Upper lobe of left lung (tissue), 6 donors: ENCODE results near the gene CELF5. TPM values are rescaled to one million over a fixed set of nuclear protein-coding genes. Genes with fewer than 3 reads are reported as not detected.

Experiments used
- ATAC-seq, 2 donors: fragments of 200-7000 bp; cut with Tn5 transposase; one replicate each; pipeline ENCODE4 v1.9.1; 2022; ENCODE audit warnings: mild to moderate bottlenecking in 2 of 2, moderate library complexity in 2 of 2; ENCODE audit not compliant: low FRiP score in 2 of 2
- DNase-seq, 2 donors: peaks; one replicate each; pipeline ENCODE4 v3.0.0-alpha.2; 2019 to 2020
- H3K27ac ChIP-seq, 4 donors: fragments of 200-600 bp; sonication (generic); one replicate each; pipeline ENCODE4 v1.5.1; 2016 to 2019
- H3K27me3 ChIP-seq, 4 donors: fragments of 200-600 bp; sonication (generic); one replicate each; pipeline ENCODE4 v1.5.1; 2017 to 2019
- H3K36me3 ChIP-seq, 4 donors: fragments of 200-600 bp; sonication (generic); one replicate each; pipeline ENCODE4 v1.5.1; 2016 to 2019
- H3K4me1 ChIP-seq, 4 donors: fragments of 200-600 bp; sonication (generic); one replicate each; pipeline ENCODE4 v1.5.1; 2018 to 2019
- H3K4me3 ChIP-seq, 4 donors: fragments of 200-600 bp; sonication (generic); one replicate each; pipeline ENCODE4 v1.5.1; 2017 to 2019; ENCODE audit warnings: mild to moderate bottlenecking in 2 of 4, moderate library complexity in 1 of 4
- H3K9me3 ChIP-seq, 4 donors: fragments of 200-600 bp; sonication (generic); one replicate each; pipeline ENCODE4 v1.5.1; 2018 to 2019
- EP300 ChIP-seq, 4 donors: sonication (generic); formaldehyde crosslinking; IDR thresholded peaks; one replicate each; pipeline ENCODE4 v1.5.1; 2017; ENCODE audit warnings: antibody characterized with exemption in 4 of 4, control low read depth in 2 of 4
- POLR2A ChIP-seq, 4 donors: fragments of 450-650 bp; IDR thresholded peaks; one replicate each; pipeline ENCODE4 v1.5.1; 2016 to 2017; ENCODE audit warnings: antibody characterized with exemption in 4 of 4, mild to moderate bottlenecking in 2 of 4
- POLR2AphosphoS5 ChIP-seq, 2 donors: sonication (generic); formaldehyde crosslinking; IDR thresholded peaks; one replicate each; pipeline ENCODE4 v1.5.1; 2017; ENCODE audit warnings: antibody characterized with exemption in 2 of 2
- WGBS, 2 donors: methylation state at CpG; one replicate each; pipeline ENCODE4 v1.1.5; 2017 to 2018; 5-methylcytosine and 5-hydroxymethylcytosine counted together
- total RNA-seq, 6 donors: library from RNA; depleted of rRNA in 4 of 6; stranded (reverse); fragments of >200 nt in 4 of 6; gene quantifications; one replicate each; pipeline versions ENCODE4 v1.1.0 to v1.2.1, GENCODE V29; 2016 to 2021
- TF ChIP-seq, protein P1 (sequence below), 6 experiments: fragments of 450-650 bp in 4 of 6; fragments of 200-600 bp in 2 of 6; sonication (generic) in 2 of 6; IDR thresholded peaks; one replicate each; pipeline ENCODE4 v1.5.1; 2016 to 2019; ENCODE audit warnings: antibody characterized with exemption in 6 of 6
- donor health status: DM: no; HTN: no; CAD: no; lungs with moderate emphysema.
- donor health status: DM: no; HTN: yes; CAD: no; lungs with severe emphysema.

Gene CELF5
- total RNA-seq, 6 donors from 2014 or later, result 0.49 to 0.76 TPM; not detected in 4

DNA sequence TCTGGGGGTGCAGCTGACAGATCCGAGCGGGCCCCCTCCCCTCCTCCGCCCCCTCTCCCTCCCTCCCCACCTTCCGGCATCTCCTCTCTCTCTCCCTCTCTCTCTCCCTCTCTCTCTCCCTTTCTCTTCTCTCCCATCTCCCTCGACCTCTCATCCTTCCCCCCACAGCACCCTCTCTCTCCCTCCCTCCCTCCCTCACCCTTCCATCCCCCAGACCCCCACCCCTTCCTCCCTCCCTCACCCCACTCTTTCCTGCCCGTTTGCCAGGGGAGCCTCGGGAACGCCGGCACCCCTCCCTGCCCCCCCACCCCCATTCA, 666 bp downstream of the CELF5 start:
- Histone ChIP-seq H3K4me1 (peaks cover 2 to 19% (median 3%) of the 10 kb centered on the region in 4 donors), H3K27ac (no peak overlapping the region), H3K4me3 (no peak overlapping the region), H3K9me3 (no peaks in the 10 kb centered on the region), H3K36me3 (no peaks in the 10 kb centered on the region), H3K27me3 (peaks cover 0 to 25% (median 11%) of the 10 kb centered on the region in 4 donors)
- WGBS, 2 donors, result 0% methylated on average over 2 of the region's 9 CpGs
- ATAC-seq, result no peak
- no peak for TF ChIP-seq POLR2AphosphoS5 (IDR thresholded peaks at IDR 0.05)
- TF ChIP-seq, protein P1, sequence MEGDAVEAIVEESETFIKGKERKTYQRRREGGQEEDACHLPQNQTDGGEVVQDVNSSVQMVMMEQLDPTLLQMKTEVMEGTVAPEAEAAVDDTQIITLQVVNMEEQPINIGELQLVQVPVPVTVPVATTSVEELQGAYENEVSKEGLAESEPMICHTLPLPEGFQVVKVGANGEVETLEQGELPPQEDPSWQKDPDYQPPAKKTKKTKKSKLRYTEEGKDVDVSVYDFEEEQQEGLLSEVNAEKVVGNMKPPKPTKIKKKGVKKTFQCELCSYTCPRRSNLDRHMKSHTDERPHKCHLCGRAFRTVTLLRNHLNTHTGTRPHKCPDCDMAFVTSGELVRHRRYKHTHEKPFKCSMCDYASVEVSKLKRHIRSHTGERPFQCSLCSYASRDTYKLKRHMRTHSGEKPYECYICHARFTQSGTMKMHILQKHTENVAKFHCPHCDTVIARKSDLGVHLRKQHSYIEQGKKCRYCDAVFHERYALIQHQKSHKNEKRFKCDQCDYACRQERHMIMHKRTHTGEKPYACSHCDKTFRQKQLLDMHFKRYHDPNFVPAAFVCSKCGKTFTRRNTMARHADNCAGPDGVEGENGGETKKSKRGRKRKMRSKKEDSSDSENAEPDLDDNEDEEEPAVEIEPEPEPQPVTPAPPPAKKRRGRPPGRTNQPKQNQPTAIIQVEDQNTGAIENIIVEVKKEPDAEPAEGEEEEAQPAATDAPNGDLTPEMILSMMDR (IDR thresholded peaks at IDR 0.05), result no peak
- TF ChIP-seq POLR2A (IDR thresholded peaks at IDR 0.05), result no peak
- no peak for TF ChIP-seq EP300 (IDR thresholded peaks at IDR 0.05)
- DNase-seq, result no peak

DNA sequence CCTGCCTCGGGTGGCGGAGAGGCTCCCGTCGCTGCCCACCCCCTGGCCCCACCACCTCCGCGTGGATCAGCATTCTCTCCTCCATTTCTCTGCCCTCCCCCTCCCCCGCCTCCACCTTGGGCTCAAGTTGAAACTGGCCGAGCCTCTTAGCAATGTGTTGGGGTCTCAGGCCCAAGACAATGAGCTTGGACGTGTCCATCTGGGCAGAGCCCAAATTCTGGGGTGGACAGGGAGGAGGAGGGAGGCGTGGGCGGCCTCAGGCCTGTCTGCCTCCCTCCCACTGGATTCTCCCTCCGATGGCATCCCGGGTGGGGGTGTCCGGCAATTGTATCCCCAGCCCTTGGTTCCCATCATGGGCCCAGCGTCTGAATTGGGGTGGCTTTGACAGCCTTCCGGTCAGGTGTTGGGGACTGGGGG, 1.2 kb downstream of the CELF5 start:
- TF ChIP-seq POLR2A (IDR thresholded peaks at IDR 0.05), result no peak
- TF ChIP-seq EP300 (IDR thresholded peaks at IDR 0.05), result no peak
- TF ChIP-seq, protein P1 (IDR thresholded peaks at IDR 0.05), result no peak
- no peak for TF ChIP-seq POLR2AphosphoS5 (IDR thresholded peaks at IDR 0.05)
- Histone ChIP-seq H3K4me3 (no peak overlapping the region), H3K9me3 (no peaks in the 10 kb centered on the region), H3K27ac (no peak overlapping the region), H3K36me3 (no peaks in the 10 kb centered on the region), H3K27me3 (peaks cover 0 to 25% (median 11%) of the 10 kb centered on the region in 4 donors), H3K4me1 (peaks cover 2 to 19% (median 3%) of the 10 kb centered on the region in 4 donors)
- no peak for DNase-seq
- 21 to 40% methylated on average over 9 to 12 of the region's 16 CpGs for WGBS, 2 donors
- ATAC-seq, result no peak

DNA sequence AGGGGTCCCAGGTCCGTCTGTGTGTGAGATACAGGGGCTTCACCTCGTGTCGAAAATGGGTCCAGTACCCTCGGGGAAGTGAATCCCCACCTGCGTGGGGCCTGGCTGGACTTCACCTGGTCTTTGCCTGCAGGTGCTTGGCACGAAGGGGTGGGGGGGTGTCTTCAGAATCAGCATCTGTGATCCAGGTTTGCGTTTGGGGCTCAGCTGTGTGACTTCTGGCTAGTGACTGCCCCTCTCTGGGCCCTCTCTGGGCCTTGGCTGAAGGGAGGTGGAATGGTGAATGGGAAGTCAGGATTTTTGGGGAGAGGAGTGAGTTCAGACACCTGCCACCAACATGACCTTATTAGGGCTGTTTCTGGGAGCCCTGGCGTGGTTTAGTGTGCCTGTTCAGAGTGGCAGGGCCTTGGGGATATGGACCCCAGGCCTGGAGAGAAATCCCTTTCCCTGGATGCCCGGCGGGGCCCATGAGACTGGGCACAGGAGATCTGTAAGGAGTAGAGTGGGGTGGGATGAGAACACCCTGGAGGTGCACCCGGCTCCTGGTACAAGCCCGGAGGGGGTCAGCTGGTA, 2.7 kb downstream of the CELF5 start:
- Histone ChIP-seq H3K27ac (no peak overlapping the region), H3K4me1 (peaks cover 2 to 19% (median 3%) of the 10 kb centered on the region in 4 donors), H3K9me3 (no peaks in the 10 kb centered on the region), H3K36me3 (no peaks in the 10 kb centered on the region), H3K4me3 (no peak overlapping the region), H3K27me3 (peaks cover 0 to 25% (median 11%) of the 10 kb centered on the region in 4 donors)
- DNase-seq, result no peak
- 53 to 58% methylated on average over 8 to 12 of the region's 12 CpGs for WGBS, 2 donors
- TF ChIP-seq POLR2A (IDR thresholded peaks at IDR 0.05) (no peak), EP300 (IDR thresholded peaks at IDR 0.05) (no peak), POLR2AphosphoS5 (IDR thresholded peaks at IDR 0.05) (no peak)
- TF ChIP-seq, protein P1 (IDR thresholded peaks at IDR 0.05), result no peak
- no peak for ATAC-seq

DNA sequence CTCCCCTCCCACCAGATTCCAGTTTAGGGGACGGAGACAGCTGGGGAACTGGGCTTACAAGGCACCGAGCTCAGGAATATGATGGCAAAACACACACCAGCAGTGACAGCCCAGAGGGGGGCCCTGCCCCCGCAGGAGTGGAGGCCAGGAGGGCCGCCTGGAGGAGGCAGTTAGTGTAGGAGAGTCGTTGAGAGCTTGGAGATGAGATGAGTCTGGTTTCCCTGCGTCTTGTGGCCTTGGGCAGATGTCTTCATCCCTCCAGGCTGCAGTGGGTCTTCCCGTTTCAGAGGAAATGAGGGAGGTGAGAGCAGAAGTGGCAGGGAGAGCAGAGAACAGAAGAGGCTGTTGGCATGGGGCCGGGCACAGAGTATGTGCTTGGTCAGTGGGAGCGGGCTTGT, 4.9 kb downstream of the CELF5 start:
- WGBS, 2 donors, result 44 to 54% methylated on average over 9 of the region's 9 CpGs
- peaks cover 0 to 25% (median 9%) of the 10 kb centered on the region in 4 donors for H3K27me3 ChIP-seq

More for the DNA sequence above, 4.9 kb downstream of the CELF5 start:
- no peak for DNase-seq
- peaks cover 2 to 15% (median 3%) of the 10 kb centered on the region in 4 donors for H3K4me1 ChIP-seq
- H3K27ac ChIP-seq, result no peak overlapping the region
- TF ChIP-seq POLR2AphosphoS5 (IDR thresholded peaks at IDR 0.05) (no peak), POLR2A (IDR thresholded peaks at IDR 0.05) (no peak), EP300 (IDR thresholded peaks at IDR 0.05) (no peak)
- TF ChIP-seq, protein P1 (IDR thresholded peaks at IDR 0.05), result no peak
- H3K4me3 ChIP-seq, result no peak overlapping the region
- H3K9me3 ChIP-seq, result no peaks in the 10 kb centered on the region
- H3K36me3 ChIP-seq, result no peaks in the 10 kb centered on the region
- ATAC-seq, result no peak
